Keratinocyte (primary cell): ENCODE measurements around the gene PACSIN2.

Source experiments
- CTCF ChIP-seq, 3 experiments: IDR thresholded peaks in 1 of 3; conservative IDR thresholded peaks in 1 of 3; optimal IDR thresholded peaks in 1 of 3; 2 replicates in 2 of 3; 3 replicates in 1 of 3; pipeline versions ENCODE3 to v1.5.1; 2011; ENCODE audit warnings: low read length in 3 of 3, mild to moderate bottlenecking in 3 of 3, moderate library complexity in 2 of 3, control low read depth in 1 of 3, inconsistent platforms in 1 of 3; ENCODE audit not compliant: insufficient read depth in 2 of 3; ENCODE audit errors: extremely low read depth in 1 of 3
- EZH2 ChIP-seq: IDR thresholded peaks from one replicate; pipeline ENCODE4 v1.6.1; 2012; ENCODE audit warnings: inconsistent platforms, mild to moderate bottlenecking, low read length, moderate library complexity

DNA sequence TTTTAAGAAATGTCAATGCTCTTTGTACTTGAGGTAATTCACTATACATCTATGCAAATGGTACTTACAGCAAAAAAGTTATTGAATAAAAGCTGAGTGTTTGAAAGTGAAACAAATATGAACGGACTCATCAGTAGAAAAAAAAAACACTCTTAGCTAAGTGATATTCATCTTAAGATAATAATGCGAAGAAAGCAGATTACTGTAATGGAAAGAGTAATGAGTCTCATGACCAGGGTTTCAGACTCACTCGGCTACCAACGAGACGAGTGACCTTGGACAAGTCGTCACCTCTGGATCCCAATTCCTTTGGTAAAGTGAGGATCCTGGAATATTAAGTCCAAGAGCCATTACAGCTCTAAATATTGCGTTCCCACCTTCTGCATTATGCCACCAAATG, 57.0 kb downstream of the PACSIN2 start:
- no peak for TF ChIP-seq EZH2
- TF ChIP-seq CTCF (optimal IDR thresholded peaks at IDR 0.05 in 1 of 3, IDR thresholded peaks at IDR 0.05 in 1 of 3, conservative IDR thresholded peaks at IDR 0.05 in 1 of 3; ENCODE audit: extremely low read depth in 1 of 3, insufficient read depth in 2 of 3, low read length in 3 of 3) = no peak
